ENCODE measurements around the gene FHOD3. TPM values are rescaled to one million over a fixed set of nuclear protein-coding genes. Genes with fewer than 3 reads are reported as not detected.

Gene FHOD3
- total RNA-seq, 1 donor from 2014 or later, result 2.5 TPM

DNA sequence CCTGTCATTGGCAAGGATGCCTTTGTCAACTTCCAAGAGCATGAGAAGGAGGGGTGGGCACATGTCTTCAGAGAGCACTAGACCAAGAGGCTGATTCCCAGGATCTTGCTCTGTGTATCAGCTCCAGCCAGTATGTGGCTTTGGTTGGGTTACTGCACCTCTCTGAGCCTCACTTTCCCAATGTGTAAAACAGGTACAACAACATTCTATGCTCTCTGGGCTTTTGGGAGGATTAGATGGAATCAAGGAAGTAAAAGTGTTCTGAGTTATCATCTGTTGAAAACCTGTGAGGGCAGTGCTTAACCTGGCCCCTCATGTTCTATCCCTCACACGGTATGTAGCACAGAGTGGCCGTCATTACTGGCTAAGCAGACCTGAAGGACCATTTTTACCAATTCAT is 103.9 kb downstream of the FHOD3 start:
- DNase-seq (no peak), ATAC-seq (no peak)
- intact Hi-C loops (cut with DNase I), result no loop called here
- Histone ChIP-seq H3K27ac (no peak overlapping the region), H3K4me1 (no peaks in the 10 kb centered on the region), H3K4me3 (no peak overlapping the region), H3K9me3 (peaks cover 5% of the 10 kb centered on the region), H3K36me3 (no peaks in the 10 kb centered on the region), H3K27me3 (ENCODE audit: low read depth) (no peaks in the 10 kb centered on the region)
- TF ChIP-seq, protein P1, sequence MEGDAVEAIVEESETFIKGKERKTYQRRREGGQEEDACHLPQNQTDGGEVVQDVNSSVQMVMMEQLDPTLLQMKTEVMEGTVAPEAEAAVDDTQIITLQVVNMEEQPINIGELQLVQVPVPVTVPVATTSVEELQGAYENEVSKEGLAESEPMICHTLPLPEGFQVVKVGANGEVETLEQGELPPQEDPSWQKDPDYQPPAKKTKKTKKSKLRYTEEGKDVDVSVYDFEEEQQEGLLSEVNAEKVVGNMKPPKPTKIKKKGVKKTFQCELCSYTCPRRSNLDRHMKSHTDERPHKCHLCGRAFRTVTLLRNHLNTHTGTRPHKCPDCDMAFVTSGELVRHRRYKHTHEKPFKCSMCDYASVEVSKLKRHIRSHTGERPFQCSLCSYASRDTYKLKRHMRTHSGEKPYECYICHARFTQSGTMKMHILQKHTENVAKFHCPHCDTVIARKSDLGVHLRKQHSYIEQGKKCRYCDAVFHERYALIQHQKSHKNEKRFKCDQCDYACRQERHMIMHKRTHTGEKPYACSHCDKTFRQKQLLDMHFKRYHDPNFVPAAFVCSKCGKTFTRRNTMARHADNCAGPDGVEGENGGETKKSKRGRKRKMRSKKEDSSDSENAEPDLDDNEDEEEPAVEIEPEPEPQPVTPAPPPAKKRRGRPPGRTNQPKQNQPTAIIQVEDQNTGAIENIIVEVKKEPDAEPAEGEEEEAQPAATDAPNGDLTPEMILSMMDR (IDR thresholded peaks at IDR 0.05), result no peak

DNA sequence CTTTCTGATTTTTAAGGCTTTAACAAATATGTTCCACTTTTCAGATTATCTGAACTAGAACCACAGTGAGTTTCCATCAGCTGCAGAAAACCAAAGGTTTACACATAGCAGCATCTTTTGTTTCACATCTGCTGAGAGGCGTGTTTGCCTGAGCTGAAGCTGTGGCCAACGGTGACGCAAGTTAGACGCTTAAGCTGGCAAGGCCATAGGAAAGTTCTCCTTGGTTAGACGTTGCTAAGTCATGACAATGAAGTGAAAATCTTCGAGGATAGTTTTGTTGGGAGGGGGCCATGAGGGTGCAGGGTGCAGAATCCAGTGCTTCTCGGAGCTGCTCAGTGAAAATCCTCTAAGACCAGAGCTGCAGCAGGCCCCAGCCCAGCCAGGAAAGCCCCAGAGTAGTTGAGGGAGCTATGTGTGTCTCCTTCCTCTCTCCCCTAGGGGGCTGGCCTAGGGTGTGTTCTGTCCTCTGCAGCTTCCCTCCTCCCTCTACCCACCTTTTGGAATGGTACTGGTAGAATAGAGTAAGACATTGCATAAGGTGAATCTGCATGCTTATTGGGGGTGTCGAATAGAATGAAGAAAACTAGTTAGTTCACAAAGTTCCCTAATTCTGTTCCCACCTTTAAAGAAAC is 105.4 kb downstream of the FHOD3 start:
- DNase-seq, result no peak
- intact Hi-C loops (cut with DNase I), result no loop called here

DNA sequence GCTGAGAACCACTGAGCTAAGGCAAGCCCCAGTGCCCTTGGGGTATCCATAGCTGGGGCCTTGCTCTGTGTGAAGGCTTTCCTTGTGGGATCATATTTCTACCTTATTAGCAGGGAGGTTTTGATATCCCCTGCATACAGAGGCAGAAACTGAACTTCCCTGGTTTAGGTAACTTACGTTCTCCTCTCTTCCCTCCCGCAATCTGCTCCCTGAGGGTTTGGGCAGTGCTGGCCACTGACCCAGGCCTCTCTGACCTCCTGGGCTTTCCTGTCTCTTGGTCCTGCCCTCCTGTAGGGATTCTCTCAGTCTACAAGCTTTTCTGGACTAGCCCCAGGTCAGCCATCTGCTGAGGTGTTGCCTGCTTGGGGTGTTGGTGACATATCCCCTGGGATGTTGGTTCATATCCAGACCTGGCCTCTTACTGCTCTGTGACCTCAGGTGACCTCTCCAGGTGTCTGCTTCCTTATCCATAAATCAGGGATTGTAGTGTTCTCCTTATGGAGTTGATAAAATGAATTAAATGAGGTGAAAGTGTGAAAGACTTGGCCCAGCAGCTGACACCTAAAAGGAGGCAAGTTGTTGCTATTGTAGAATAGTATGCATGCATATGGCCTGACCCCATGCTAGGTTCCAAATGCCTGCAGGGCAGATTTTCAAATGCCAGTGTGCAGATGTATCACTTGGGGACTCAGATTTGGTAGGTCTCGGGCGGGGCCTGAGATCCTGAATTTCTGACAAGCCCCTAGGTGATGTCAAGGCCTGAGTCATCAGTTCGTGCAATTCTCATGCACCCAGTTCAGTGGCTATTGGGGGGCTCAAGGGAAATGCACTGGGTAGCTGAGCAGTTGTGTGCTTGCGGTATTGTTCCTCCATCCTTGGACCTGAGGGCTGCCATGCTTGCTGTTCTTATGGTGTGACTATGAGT is 106.6 kb downstream of the FHOD3 start:
- H3K27ac ChIP-seq, result no peak overlapping the region
- no peak overlapping the region for H3K4me3 ChIP-seq
- no peaks in the 10 kb centered on the region for H3K9me3 ChIP-seq
- H3K27me3 ChIP-seq (ENCODE audit: low read depth), result no peaks in the 10 kb centered on the region
- intact Hi-C loops (cut with DNase I), result no loop called here
- no peaks in the 10 kb centered on the region for H3K4me1 ChIP-seq
- TF ChIP-seq, protein P1 (IDR thresholded peaks at IDR 0.05), result no peak
- ATAC-seq (no peak), DNase-seq (no peak)
- H3K36me3 ChIP-seq, result no peaks in the 10 kb centered on the region

More for the DNA sequence above, 105.4 kb downstream of the FHOD3 start:
- no peak for ATAC-seq
- Histone ChIP-seq H3K4me1 (no peaks in the 10 kb centered on the region), H3K27ac (no peak overlapping the region), H3K9me3 (no peaks in the 10 kb centered on the region), H3K36me3 (no peaks in the 10 kb centered on the region), H3K4me3 (no peak overlapping the region), H3K27me3 (ENCODE audit: low read depth) (no peaks in the 10 kb centered on the region)
- TF ChIP-seq, protein P1 (IDR thresholded peaks at IDR 0.05), result no peak

DNA sequence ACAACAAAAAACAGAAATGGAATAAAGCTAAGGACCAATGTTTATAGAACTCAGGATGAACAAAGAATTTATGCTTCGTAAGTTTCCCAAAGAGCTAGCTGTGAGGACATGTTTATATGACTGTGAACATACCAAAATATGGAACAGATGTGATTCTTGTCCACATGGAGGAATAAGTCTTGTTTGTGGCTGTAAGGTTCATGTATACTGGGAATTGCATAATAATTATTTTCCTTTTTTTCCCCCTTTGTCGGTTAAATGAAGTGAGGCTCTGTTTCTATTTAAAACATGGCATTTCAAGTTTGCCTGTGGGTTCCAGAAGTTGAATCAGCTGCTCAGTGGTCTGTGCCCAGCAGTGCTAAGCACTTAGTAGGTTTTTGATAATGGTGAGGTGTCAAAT is 108.1 kb downstream of the FHOD3 start:
- H3K36me3 ChIP-seq, result no peaks in the 10 kb centered on the region
- DNase-seq (no peak), ATAC-seq (no peak)
- no peaks in the 10 kb centered on the region for H3K4me1 ChIP-seq
- no peaks in the 10 kb centered on the region for H3K9me3 ChIP-seq
- TF ChIP-seq, protein P1 (IDR thresholded peaks at IDR 0.05), result no peak
- no peaks in the 10 kb centered on the region for H3K27me3 ChIP-seq (ENCODE audit: low read depth)
- no peak overlapping the region for H3K4me3 ChIP-seq
- no peak overlapping the region for H3K27ac ChIP-seq
- intact Hi-C loops (cut with DNase I), result no loop called here

DNA sequence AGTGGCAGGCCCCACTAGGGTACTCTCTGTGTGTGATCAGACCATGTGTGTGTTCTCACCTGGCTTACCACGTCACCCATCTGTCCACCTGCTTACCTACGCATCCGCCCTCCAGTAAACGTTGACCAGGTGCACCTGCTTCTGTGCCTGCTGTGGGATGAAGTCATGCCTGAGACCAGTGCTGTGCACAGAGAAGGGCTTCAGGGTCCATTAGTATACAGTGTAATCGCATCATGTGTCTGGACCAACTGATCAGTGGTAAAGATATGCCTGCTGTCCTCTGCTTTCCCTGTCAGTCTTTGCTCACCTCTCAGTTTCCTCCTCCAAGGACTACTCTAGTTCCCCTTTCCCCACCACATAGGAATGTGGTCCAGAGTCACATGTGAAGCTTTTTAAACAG is 109.3 kb downstream of the FHOD3 start:
- no peak for DNase-seq
- H3K27me3 ChIP-seq (ENCODE audit: low read depth), result no peaks in the 10 kb centered on the region
- TF ChIP-seq, protein P1 (IDR thresholded peaks at IDR 0.05), result no peak
- H3K27ac ChIP-seq, result no peak overlapping the region
- no peaks in the 10 kb centered on the region for H3K9me3 ChIP-seq
- H3K36me3 ChIP-seq, result no peaks in the 10 kb centered on the region
- no peak for ATAC-seq
- no peak overlapping the region for H3K4me3 ChIP-seq
- intact Hi-C loops (cut with DNase I), result no loop called here
- no peaks in the 10 kb centered on the region for H3K4me1 ChIP-seq

All from lower lobe of right lung (tissue), 2 donors.